ENCODE results near the gene SLC39A3.
A peak's percentile ranks its signal among the peaks of the same experiment; 100 is the strongest.

The SLC39A3 gene, protein sequence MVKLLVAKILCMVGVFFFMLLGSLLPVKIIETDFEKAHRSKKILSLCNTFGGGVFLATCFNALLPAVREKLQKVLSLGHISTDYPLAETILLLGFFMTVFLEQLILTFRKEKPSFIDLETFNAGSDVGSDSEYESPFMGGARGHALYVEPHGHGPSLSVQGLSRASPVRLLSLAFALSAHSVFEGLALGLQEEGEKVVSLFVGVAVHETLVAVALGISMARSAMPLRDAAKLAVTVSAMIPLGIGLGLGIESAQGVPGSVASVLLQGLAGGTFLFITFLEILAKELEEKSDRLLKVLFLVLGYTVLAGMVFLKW

DNA sequence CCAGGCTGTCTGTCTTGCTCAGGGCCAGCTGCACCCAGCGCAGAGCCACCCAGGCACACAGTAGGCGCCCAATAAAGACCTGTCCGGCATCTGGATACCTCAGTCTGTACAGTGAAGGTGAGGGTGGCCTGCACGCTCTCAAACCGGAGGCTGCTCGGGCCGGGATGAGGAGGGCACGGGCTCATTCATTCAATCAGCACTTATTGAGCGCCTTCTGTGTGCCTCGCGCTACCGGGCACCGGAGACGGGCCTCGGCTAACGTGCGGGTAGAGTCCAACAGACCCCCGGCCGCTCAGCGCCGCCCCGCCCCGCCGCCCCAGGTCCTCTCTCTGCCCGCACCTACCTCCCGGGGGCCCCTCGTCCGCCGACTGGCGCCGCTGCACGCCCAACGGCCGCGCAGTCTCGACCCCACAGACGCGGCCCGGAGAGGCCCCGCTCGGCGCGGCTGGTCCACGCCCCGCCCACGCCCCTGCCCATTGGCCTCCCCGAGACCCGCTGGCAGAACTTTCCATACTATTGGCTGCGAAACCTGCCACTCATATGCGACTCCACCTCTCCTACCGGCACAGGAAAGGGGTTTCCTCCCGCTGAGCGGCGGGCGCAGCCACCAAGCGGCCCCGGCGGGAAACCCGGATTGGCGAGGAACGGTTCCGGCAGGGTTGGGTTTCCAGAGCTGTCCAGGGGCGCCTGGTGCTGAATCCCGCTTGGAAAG lies at the start of gene SLC39A3:
Gene SLC39A3, minus strand, starts transcription at position 416 of the 712 bp plus-strand sequence. CDS start 2,760 bp downstream, outside the sequence.
- peak; percentile 74 for DNase-seq

DNA sequence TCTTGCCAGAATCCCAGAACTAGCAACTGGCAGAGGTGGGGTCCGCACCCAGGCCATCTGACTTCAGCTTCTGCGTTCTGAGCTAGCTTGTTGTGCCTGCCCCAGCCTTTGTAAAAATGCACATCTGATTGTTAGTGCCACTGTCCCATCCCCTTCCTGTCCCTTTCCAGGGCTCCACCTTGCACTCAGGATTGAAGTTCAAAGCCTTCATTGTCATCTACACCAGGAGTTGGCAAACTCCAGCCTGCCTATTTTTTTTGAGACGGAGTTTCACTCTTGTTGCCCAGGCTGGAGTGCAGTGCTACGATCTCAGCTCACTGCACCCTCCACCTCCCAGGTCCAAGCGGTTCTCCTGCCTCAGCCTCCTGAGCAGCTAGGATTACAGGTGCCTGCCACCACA lies 48.4 kb upstream of the SLC39A3 start:
- DNase-seq = no peak

DNA sequence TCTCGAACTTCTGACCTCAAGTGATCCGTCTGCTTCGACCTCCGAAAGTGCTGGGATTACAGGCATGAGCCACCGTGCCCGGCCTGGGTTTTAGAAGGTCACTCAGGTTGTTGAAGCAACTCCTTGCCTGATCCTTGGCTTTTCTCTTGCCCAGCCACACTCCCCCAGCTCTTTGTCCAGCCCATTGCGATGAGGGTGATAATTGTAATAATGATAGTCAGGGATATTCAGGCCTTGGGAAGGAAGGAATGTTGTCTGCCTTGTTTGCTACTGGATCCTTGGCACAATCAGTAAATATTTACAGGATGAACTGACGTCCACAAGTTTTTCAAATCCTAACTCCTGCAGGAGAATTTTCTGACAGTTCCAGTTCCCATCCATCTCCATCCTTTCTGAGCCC lies 47.3 kb upstream of the SLC39A3 start:
- DNase-seq = no peak

DNA sequence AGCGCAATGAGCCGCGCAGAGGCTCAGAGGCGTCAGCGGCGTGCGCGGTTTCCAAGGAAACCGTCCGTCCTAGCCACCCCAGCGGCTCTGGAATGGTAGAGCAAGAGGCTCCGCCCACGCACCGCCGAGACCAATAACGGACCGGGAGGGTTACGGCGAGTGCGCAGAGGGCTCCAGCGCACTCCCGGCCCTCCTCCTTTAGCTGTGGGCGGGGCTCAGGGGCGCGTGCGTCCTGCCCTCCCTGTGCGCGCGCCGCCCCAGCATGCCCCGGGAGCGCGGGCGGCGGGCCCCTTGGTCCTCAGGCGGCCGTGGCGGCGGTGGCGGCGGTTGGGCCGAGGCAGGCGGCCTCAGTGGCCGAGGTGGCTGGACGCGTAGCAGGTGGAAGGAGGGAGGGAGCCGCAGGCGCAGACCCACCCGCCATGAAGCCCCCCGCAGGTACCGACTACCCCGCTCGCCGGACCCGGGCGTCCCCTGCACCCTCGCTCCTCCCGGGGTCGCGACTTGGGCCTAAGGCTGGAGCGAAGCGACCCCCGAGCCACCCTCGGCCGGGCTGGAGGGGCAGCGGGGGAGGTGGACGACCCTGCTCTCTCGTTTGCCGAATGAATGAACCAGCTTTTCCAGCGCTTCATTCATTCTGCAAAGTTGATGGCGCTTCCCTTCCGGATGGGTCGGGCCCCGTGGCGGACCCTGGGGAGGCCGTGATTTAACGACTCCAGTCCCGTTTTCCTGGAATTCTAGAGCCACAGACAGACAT lies 45.6 kb upstream of the SLC39A3 start, which contains the start of gene THOP1:
Gene THOP1, plus strand, starts transcription at position 260 of the 754 bp plus-strand sequence. Its CDS starts 160 bp downstream, at position 420.
- peak; percentile 82 for DNase-seq

DNA sequence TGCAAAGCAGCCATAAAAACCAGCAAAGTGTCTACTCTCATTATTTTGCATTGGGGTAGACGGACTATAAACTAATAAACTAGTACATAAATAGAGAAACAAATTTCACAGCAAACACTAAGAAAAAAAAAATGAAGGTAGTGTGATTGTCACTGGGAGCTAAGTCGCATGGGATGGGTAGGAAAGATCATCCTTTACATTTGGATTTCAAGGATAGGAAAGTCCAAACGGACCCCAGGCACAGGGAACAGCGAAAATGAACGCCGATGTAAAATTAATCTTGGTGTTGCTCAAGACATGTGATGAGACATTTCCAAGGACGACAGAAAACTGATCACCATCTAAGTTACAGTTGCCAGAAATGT lies 43.9 kb upstream of the SLC39A3 start:
- DNase-seq = no peak

DNA sequence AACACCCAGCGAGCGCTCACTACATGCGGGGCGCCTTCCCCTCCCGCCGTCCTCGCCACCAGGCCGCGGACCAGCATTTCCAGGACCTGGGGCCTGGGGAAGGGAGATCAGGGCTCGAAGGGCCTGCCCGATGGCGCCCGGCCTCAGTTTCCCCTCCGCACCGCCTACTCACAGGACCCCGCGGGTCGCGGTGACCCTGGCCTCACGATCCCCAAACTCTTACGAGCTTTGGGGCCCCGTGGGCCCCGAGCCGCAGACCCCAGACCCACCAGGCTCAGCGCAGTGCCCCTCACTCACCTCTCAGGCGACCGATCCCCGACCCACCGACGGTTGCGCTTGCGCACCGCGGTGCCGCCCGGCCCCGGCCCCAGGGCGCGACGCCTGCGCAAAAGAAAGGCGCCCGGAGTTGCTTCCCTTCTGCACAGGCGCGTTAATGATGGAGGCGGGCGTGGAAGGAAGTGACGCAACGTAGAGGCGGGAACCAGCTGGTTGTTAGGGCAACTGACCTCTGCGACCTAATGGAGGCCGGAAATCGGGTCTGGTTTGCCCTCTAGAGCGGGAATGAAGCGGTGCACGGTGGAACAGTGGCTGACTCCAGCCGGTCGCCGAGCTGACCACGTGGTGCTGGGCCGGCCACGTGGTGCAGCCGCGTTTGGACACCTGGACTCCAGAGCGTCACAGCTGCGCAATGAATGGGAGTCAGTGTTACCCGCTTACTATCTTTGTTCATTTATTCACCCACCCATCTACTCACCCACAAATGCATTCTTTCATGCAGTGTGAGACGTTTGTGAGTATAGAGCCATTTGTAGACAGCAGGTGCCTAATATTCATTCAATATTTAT lies 43.3 kb upstream of the SLC39A3 start, which contains the start of gene SGTA:
Gene SGTA, minus strand, starts transcription at position 338 of the 845 bp plus-strand sequence. CDS start 14,205 bp downstream, outside the sequence.
- DNase-seq = peak; percentile 92

DNA sequence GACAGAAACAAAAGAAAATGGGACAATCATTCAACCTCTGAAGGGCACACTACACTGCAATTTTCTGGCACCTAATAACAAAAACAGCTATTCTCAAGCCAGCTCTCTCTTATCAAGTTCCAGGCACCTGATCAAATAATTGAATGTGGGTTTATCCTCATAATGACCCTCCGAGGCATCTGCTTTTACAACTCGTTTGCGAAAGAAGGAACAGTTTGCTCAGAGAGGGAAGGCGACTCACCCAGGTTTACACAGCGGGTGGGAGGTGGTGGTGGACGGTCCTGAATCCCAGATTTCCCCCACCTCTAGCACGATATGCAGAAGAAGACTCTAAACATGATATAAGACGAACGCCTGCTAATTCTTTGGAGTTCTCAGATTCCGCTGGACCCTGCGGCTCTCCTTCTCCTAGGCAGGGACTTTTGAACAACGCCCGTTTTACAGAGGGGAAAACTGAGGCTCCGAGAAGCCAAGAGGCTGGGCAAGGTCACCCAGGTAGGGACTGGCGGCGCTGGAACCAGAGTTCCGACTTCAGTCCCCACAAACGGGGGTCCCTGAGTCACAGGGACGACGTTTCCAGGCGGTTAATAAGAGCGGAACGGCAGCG lies 42.6 kb upstream of the SLC39A3 start:
- DNase-seq = no peak

DNA sequence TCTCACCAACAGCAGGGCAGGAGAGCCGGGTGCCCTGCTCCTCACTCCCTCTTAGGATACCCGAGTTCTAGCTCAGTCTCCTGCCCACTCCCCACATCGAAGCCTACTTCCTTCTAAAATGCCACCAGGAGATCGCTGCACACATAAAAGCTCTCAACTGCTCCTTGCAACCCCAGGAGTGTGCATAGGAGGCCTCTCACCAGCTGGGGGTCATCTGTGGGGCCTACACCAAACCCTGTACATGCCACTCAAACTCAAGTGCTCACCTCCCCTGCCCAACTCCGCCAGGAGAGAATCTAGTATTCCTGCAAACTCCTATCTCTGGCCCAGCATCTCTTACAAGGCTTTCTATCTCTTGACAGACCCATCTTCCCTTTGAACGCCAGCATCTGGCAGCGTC lies 40.5 kb upstream of the SLC39A3 start:
- DNase-seq = no peak

DNA sequence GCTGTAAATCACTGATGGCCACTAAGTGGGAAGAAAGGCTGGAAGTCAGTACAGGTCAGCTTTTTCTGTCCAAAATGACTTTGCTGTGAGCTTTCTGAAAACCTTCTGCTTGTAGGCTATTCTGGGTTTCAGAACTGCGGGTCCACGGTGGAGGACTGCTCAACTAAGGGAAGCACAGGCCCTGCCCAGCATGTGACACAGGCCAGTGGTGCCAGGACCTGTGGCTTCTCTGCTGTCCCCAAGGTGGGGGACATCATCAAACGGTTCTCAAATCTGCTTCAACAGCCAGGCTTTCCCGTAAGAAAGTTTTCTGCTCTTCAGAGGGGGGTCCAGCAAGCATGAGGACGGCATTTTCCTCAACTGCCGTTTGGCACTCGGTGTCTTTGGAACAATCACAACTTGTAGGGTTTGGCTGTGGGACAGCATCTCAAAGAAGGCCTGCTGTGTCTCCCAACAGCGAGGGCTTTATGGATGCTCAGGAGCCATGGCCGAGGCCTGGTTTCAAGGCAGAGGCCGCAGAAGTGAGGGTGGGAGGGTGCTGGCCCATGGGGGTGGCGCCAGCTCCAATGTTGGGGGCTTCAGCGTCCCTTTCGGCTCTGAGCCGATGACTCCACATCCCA lies 39.4 kb upstream of the SLC39A3 start:
- no peak for DNase-seq

DNA sequence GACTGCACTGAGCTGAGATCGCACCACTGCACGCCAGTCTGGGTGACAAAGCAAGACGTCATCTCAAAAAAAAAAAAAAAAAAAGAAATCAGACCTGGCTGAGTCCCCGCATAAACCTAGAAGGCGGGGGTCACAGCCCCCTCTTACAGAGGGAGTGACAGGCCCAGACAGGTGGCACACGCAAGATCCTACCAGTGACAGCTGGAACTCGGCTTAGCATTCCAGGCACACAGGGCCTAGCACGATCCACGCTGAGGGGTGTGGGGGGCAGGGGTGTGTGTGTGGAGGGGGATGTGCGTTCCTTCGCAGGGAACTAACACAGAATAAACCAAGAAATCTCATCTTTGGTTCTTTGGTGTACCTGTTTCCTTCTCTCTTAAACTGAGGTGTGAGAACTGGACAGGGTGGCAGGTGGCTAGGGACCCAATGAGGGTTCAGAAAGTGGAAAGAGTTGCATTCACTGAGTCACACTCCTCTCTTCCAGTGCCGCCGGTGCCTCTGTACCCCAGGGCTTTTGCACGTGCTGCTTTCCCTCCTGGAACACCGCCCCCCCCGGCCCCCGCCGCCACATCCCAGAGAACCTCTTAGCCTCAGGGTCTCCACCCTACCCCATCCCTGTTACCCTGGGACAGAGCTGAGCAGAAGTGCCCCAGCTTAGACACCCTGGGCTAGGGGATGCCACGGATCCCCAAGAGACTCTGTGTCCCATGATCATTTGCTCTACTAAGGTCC lies 38.3 kb upstream of the SLC39A3 start:
- DNase-seq = no peak

DNA sequence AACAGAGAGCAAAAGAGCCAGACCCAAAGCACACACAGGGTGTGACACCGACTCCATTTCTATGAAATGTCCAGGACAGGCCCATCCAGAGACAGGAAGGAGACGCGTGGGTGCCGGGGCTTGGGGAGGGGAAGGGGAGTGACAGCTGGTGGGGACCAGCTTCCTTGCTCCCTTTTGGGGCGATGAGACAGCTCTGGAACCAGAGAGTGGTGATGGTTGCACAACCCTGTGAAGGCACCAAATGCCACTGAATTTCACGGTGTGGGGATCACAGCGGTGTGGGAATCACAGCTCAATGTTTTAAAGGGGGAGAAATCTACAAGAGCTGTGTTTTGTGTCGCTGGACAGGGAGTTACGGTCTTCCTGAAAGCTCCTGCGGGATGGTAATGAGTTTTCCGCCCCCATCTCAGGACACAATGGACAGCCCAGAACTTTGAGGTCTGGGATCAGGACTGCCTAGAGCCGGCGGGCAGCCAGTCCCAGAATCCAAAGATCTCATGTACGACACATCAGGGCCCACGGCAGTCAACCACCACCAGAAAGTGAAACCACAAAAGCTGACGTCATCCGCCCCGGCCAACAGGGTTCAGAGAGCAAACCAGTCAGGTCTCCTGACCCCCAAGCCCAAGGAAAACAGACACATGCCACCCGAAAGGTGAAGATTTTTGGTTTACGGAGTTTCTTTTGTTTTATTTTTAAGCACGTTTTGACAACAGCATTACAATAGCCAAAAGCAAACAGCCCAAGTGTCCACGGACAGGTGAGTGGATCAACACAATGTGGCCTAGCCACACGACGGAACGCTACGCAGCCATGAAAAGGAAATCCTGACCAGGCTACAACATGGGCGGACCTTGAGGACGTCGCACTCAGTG lies 36.0 kb upstream of the SLC39A3 start:
- DNase-seq = no peak

DNA sequence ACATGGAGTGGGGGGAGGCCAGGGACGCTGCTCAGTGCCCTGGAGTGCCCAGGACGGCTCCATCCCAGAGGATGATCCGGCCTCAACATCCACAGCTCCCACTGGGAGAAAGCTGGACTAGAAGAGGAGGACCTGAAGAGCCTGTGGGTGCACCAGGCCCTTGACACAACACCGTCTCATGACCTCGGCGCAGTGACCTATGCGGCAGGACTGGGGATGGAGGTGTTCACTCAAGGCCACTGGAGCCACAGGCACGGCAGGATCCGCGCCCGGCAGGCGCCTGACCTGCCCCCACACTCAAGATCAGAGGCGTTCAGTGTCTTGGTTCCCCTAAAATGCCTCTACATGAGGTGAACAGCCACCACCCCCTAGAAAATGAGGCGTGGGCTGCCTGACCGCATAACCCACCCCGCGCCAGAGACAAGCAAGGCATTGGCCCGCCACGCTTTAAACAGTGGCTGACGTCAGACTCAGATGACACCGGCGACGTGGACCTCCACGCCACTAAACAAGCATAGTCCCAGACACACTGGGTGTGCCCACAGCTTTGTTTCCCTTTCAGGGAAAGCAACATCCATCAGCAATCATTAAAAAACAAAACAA lies 35.2 kb upstream of the SLC39A3 start:
- DNase-seq = no peak

DNA sequence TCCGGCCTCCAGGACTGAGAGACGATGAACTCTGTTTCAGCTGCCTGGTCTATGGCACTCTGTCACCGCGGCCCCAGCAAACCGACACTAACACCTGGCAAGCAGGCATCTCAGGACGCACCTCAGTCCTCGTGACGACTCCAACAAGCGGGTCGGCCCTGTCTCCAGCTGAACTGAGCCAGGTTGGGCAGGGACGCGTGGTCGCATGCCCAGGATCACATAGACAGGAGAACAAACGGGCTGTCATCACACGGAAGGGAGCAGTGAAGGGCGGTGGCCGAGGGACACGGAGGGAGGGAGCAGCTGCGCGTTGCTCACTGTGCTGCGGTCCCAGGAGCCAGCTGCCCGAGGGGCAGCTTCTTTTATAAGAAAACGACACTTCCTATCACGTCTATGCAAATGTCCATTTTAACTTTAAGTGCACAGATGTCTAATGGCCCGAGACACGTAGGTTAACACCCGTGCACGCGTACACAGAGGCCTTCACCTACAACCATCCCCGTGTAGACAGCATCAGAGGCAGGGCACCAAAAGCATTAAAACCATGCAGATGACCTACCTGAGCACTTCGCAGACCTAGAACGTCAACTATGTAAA lies 34.4 kb upstream of the SLC39A3 start:
- DNase-seq = no peak

DNA sequence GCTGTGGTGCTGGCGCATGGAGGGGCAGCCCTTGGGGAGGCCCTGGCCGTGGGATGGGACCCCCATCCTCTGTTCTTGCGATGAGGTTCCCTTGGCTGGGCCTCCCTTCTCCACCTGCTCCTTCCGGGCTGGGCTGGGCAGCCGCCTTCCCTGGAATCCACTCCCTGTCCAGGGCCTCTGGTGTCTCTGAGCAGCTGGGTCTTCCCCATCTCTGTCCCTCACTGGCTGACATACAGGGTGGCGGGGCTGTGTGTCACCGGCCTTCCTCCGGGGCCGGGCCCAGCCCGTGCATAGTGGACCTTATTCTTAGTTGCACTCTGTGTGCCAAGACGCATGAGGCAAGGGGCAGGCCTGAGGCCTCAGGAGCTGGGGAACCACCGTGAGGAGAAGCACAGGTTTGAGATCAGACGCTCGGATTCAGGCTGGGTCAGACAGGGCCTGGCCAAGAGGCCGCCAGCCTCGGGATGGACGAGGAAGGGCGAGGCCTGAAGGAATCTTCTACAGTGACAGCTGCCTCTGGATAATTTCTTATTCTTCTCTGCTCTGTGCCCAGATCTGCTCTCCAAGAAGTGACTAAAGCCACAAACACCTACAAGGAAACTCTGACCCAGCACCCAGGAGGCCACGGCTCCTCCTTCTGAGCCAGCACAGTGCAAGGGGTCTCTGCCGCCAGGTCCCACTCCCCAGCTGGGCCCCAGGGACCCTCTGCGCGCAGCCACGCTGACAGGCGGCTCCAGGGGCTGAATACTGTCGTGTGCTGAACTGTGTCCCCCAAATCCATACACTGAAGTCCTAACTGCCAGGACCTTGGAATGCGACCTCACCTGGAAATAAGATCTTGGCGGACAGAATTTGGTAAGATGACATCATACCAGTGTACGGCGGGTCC lies 32.2 kb upstream of the SLC39A3 start:
- DNase-seq = no peak

DNA sequence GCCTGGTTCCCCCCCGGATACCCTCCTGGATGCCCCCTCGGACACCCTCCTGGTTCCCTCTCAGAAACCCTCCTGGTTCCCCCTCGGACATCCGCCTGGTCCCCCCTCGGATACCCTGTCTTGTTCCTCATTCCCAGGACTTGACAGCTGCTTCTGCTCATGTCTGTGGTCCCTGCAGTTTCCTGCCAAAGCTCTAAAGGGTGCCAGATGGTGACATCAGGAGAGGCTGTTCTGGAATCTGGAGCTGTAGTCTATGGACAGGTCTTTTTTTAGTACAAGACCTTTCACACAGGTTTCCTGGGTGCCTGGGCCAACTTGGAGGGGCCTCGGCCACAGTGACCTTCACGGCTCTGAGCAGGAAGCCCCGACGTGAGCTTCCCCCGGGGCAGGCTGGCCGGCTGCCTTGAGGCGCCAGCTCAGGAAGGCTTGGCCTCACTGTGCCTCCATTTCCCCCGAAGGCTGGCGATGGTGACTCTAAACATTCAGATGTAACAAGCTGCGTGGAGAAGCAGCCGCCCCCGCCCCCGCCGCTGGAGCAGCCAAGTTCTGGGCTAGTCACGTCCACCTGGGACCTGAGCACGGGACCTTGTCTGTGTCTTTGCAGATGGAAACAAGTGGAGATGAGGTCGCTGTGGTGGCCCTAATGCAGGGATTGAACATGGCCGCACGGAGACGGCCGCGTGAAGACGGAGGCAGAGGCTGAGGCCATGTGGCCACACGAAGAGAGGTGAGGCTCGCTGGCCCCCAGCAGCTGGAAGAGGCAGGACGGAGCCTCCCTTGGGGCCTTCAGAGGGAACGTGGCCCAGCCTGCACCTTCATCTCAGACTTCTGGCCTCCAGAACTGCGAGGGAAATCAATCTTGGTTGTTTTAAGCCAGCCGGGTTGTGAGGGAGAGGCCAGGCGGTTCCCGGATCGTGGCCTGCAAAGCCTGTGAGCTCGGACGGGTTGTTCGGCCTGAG lies 30.5 kb upstream of the SLC39A3 start:
- DNase-seq = no peak

DNA sequence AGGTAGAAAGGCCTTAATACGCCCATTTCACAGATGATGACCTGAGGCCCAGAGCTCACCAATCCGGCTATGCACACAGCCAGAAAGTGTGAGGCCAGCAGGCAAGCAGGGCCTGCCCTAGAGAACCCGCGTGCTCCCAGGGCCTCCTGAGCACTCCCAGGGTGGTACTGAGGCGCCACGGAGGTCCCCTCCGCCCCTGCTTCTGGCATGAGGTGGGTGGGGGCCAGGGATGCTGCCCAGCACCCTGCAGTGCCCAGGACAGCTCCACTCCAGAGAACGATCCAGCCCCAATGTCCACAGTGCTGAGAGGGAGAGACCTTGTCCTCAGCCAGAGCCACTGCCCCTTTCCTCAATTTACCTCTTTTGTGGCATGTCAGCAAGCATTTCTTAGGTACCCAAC lies 29.4 kb upstream of the SLC39A3 start:
- no peak for DNase-seq

All from NCI-H748 treated with DMSO at 0.1 percent for 48 hours (cell line).